DND-41 (cell line): ENCODE data around the gene KCNMA1.

Experiments
- ATAC-seq: fragments of 200-7000 bp; cut with Tn5 transposase; 3 replicates; pipeline ENCODE4 v1.9.1; 2021; ENCODE audit warnings: low read depth; ENCODE audit not compliant: insufficient read depth
- DNase-seq: peaks from one replicate; pipeline ENCODE4 v3.0.0-alpha.2; 2020
- H2AFZ ChIP-seq: 2 replicates; pipeline ENCODE4 v1.6.0; 2012; ENCODE audit warnings: low read depth, low read length
- H3K27ac ChIP-seq: 2 replicates; pipeline ENCODE4 v1.5.1; 2012; ENCODE audit warnings: low read length, inconsistent platforms
- H3K27me3 ChIP-seq: fragments of 200-600 bp; sonication (generic); 2 replicates; pipeline ENCODE4 v1.6.0; 2012; ENCODE audit warnings: low read length, mild to moderate bottlenecking, inconsistent platforms; ENCODE audit not compliant: insufficient read depth, poor library complexity
- H3K36me3 ChIP-seq: 2 replicates; pipeline ENCODE4 v1.5.1; 2012; ENCODE audit warnings: low read length, inconsistent platforms; ENCODE audit not compliant: insufficient read depth
- H3K4me1 ChIP-seq: 2 replicates; pipeline ENCODE4 v1.5.1; 2012; ENCODE audit warnings: mild to moderate bottlenecking, low read length; ENCODE audit not compliant: insufficient read depth
- H3K4me2 ChIP-seq: 2 replicates; pipeline ENCODE4 v1.6.0; 2012; ENCODE audit warnings: mild to moderate bottlenecking, moderate library complexity, low read length, inconsistent platforms; ENCODE audit not compliant: insufficient read depth
- H3K4me3 ChIP-seq, 2 experiments: fragments of 200-600 bp in 1 of 2; shearing (Covaris generic) in 1 of 2; 2 replicates each; pipeline ENCODE4 v1.5.1; 2012 to 2016; ENCODE audit warnings: inconsistent platforms in 2 of 2, low read length in 2 of 2, mild to moderate bottlenecking in 2 of 2, low read depth in 1 of 2, moderate library complexity in 1 of 2
- H3K79me2 ChIP-seq: 2 replicates; pipeline ENCODE4 v1.6.0; 2012; ENCODE audit warnings: low read length, inconsistent platforms; ENCODE audit not compliant: insufficient read depth
- H3K9ac ChIP-seq: 2 replicates; pipeline ENCODE4 v1.6.0; 2012; ENCODE audit warnings: low read depth, mild to moderate bottlenecking, inconsistent platforms, low read length, moderate library complexity
- H3K9me3 ChIP-seq: 2 replicates; pipeline ENCODE4 v1.5.1; 2012; ENCODE audit warnings: low read length, moderate library complexity, mild to moderate bottlenecking, inconsistent platforms; ENCODE audit not compliant: insufficient read depth, severe bottlenecking
- H4K20me1 ChIP-seq: 2 replicates; pipeline ENCODE4 v1.6.0; 2012; ENCODE audit warnings: low read length; ENCODE audit not compliant: insufficient read depth
- EZH2 ChIP-seq: IDR thresholded peaks from 3 replicates; pipeline ENCODE4 v1.6.1; 2012; ENCODE audit warnings: borderline replicate concordance, low read depth, mild to moderate bottlenecking, moderate library complexity, low read length, inconsistent platforms; ENCODE audit not compliant: severe bottlenecking
- TF ChIP-seq, protein P1 (sequence below): IDR thresholded peaks from 2 replicates; pipeline ENCODE4 v1.5.1; 2012; ENCODE audit warnings: borderline replicate concordance, low read length, moderate library complexity, mild to moderate bottlenecking; ENCODE audit not compliant: poor library complexity, severe bottlenecking; ENCODE audit errors: extremely low read depth

Gene KCNMA1

DNA sequence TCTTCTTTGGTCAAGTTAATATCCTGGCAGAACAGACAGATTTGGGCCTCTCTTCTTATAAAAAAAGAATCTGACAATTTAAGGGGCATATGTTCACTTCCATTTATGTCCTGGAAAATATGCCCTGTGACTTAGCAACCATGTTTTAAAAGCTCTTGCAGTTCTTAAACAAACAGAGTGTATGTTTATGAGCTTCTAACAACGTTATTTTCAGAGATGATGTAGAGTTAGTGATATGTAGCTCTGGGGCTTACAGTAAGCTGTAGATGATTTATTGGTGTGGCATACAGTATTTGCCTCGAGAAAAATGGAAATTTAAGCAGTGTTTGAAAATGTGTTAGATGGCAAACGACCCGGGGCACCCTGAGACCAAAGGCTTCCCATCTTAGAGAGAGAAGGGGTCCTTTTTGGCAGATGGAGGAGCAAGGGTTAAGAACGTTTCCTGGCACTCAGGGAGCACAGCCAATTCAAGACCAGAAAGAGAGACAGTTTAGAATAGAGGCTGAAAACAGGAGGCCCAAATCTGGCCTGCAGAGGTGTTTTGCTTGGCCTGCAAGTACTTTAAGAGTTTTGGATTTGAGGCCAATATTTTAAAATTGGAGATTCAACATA is 397.5 kb downstream of the KCNMA1 start:
- Histone ChIP-seq H3K9me3 (no peaks in the 10 kb centered on the region), H3K36me3 (no peaks in the 10 kb centered on the region), H3K27ac (no peak overlapping the region), H3K79me2 (no peaks in the 10 kb centered on the region), H3K4me3 (no peak overlapping the region), H2AFZ (no peak overlapping the region), H3K9ac (no peak overlapping the region), H3K4me1 (no peaks in the 10 kb centered on the region), H3K4me2 (no peak overlapping the region), H4K20me1 (no peaks in the 10 kb centered on the region), H3K27me3 (no peaks in the 10 kb centered on the region)
- DNase-seq = no peak
- TF ChIP-seq EZH2 = no peak
- TF ChIP-seq, protein P1, sequence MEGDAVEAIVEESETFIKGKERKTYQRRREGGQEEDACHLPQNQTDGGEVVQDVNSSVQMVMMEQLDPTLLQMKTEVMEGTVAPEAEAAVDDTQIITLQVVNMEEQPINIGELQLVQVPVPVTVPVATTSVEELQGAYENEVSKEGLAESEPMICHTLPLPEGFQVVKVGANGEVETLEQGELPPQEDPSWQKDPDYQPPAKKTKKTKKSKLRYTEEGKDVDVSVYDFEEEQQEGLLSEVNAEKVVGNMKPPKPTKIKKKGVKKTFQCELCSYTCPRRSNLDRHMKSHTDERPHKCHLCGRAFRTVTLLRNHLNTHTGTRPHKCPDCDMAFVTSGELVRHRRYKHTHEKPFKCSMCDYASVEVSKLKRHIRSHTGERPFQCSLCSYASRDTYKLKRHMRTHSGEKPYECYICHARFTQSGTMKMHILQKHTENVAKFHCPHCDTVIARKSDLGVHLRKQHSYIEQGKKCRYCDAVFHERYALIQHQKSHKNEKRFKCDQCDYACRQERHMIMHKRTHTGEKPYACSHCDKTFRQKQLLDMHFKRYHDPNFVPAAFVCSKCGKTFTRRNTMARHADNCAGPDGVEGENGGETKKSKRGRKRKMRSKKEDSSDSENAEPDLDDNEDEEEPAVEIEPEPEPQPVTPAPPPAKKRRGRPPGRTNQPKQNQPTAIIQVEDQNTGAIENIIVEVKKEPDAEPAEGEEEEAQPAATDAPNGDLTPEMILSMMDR = no peak
- no peak for ATAC-seq

DNA sequence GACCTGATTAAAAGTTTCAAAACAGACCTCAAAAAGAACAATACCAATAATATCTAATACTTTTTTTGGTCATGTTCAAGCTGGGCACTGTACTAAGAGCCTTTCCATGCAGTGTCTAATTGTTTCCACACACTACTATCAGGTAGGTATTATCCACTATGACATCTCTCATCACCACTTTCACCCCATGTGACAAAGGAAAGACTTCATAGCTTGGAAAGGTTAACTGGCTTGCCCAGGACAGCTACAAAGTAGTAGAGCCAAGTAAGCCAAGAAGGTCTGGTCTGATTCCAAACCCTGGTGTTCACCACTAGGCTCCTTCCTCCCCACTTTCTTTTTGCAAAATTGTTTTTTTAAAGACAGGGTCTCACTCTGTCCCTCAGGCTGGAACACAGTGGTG is 400.5 kb downstream of the KCNMA1 start:
- no peaks in the 10 kb centered on the region for H3K9me3 ChIP-seq
- no peaks in the 10 kb centered on the region for H3K79me2 ChIP-seq
- DNase-seq (no peak), ATAC-seq (no peak)
- H2AFZ ChIP-seq = no peak overlapping the region
- no peaks in the 10 kb centered on the region for H3K36me3 ChIP-seq
- H4K20me1 ChIP-seq = no peaks in the 10 kb centered on the region
- H3K9ac ChIP-seq = no peak overlapping the region
- H3K4me1 ChIP-seq = no peaks in the 10 kb centered on the region
- TF ChIP-seq, protein P1 = no peak
- no peak for TF ChIP-seq EZH2
- H3K4me3 ChIP-seq = no peak overlapping the region
- H3K27me3 ChIP-seq = no peaks in the 10 kb centered on the region
- H3K4me2 ChIP-seq = no peak overlapping the region
- H3K27ac ChIP-seq = no peak overlapping the region

DNA sequence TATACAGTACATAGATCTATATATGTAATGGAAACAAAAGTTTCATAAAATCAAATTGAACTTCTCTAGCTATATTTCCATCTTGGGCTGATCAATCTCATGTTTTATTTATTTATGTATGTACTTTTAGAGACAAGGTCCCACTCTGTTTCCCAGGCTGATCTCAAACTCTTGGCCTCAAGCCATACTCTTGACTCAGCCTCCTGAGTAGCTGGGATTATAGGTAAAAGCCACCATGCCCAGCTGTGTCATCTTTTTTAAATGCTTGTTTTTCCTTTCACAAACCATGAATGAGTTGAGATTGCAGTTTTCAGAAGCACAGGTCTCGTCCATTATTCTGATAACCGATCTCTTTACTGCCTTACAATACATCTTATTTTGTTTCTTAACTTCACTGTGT is 400.9 kb downstream of the KCNMA1 start:
- TF ChIP-seq EZH2 = no peak
- TF ChIP-seq, protein P1 = no peak
- ATAC-seq = no peak

DNA sequence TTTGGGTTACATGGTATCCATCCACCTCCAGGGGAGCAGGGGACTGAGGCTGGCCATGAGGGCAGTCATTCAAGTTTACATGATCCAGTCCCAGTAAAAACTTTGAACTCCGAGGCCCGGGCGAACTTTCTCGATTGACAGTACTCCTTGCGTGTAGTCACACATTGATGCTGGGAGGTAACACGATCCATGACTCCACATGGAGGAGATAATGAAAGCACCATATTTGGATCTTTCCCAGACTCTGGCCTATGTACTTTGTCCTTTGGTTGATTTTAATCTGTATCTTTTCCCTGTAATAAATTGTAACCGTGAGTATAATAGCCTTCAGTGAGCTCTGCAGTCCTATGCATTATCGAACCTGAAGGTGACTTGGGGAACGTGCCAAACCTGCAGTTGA is 401.6 kb downstream of the KCNMA1 start:
- Histone ChIP-seq H3K9ac (no peak overlapping the region), H2AFZ (no peak overlapping the region), H3K9me3 (no peaks in the 10 kb centered on the region), H3K4me1 (no peaks in the 10 kb centered on the region), H3K27ac (no peak overlapping the region), H3K79me2 (no peaks in the 10 kb centered on the region), H3K27me3 (no peaks in the 10 kb centered on the region), H3K36me3 (no peaks in the 10 kb centered on the region), H4K20me1 (no peaks in the 10 kb centered on the region), H3K4me3 (no peak overlapping the region), H3K4me2 (no peak overlapping the region)
- ATAC-seq (no peak), DNase-seq (no peak)
- no peak for TF ChIP-seq EZH2
- TF ChIP-seq, protein P1 = no peak

More for the DNA sequence above, 400.9 kb downstream of the KCNMA1 start:
- Histone ChIP-seq H3K79me2 (no peaks in the 10 kb centered on the region), H3K4me3 (no peak overlapping the region), H3K4me1 (no peaks in the 10 kb centered on the region), H2AFZ (no peak overlapping the region), H3K4me2 (no peak overlapping the region), H3K36me3 (no peaks in the 10 kb centered on the region), H3K27me3 (no peaks in the 10 kb centered on the region), H3K9me3 (no peaks in the 10 kb centered on the region), H4K20me1 (no peaks in the 10 kb centered on the region), H3K9ac (no peak overlapping the region), H3K27ac (no peak overlapping the region)
- DNase-seq = no peak
